GM21786 (cell line): Measurements from ENCODE around the gene KAT6B.
"Not testable (repeated sequence)": the region's sequence is repeated elsewhere in the genome, so short reads cannot be mapped to it uniquely, and the experiment has no call there.

Experiments
- ATAC-seq: cut with Tn5 transposase; IDR thresholded peaks from one replicate; pipeline ENCODE4 v1.9.1; 2021; ENCODE audit not compliant: unreplicated experiment

Gene KAT6B

DNA sequence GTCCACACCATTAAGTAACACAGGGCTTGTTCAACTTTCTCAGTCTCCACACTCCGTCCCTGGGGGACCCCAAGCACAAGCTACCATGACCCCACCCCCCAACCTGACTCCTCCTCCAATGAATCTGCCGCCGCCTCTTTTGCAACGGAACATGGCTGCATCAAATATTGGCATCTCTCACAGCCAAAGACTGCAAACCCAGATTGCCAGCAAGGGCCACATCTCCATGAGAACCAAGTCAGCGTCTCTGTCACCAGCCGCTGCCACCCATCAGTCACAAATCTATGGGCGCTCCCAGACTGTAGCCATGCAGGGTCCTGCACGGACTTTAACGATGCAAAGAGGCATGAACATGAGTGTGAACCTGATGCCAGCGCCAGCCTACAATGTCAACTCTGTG is 204.0 kb downstream of the KAT6B start:
- no peak for ATAC-seq

DNA sequence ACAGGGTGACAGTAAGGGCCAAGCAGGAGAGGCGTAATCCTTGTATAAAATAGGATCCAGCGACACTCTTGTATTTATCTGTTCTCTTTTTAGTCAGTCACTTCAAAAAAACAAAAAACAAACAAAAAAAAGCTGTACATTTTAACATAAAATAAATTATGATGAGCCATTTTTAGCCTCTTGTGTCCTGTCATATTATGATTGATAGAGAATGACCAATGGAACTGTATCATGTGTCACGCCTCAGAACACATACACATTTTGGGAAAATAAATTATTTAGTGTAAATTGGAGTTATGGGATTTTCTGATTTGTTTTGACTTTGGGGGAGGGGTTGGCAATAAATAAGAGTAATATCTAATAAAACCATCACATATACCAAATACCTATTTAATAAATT is 205.7 kb downstream of the KAT6B start:
- ATAC-seq: no peak

DNA sequence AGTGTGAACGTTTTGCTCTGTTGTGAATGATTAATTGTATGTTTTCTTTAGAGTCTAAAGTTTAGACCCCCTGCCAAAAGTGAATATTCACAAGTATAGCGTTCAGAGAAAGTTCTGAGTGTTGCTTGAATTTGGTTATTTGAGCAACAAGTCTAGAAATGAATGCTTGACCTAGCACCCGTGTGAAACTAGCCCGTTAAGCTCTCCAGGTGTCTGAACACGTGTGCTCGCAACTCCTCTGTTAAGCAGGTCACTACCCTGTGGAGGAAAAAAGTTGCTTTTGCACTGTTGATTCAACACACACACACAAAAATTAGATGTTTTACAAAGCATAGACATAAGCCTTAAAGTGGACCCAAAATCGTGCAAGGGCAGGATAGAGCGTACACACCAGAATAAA is 206.4 kb downstream of the KAT6B start:
- no peak for ATAC-seq

DNA sequence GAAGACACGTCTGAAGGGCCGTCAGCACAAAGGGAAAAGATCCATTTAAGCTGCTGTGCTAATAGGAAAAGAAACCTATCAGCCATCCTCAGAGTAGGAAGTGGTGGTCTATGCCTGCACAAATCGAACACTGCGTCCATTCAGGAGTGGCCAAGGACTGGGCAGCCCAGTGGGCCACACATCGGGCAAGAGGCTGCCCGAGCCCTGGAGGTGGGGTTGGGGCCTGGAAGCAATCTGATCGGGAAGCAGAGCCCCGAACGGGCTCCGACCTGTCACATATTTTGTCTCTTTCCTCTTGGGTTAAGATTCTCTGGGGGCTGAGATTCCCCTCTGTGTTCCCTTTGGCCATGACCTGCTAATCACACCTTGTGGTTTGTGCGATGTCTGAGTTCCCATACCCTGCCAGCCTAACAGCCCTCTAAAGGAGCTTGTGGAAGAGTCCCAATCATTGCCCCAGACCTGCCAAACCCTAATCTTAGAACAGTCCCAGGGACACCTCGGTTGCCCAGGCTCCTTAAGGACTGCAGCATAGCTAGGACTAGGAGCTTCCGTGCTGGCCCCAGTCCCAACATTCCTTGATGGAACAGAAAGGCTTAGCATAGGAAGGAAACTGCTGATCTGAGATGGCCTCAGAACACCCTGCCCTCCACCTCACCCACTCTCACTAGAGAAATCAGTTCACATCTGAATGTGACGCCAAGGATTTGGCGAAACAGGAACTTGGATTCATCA is 207.2 kb downstream of the KAT6B start:
- no peak for ATAC-seq

DNA sequence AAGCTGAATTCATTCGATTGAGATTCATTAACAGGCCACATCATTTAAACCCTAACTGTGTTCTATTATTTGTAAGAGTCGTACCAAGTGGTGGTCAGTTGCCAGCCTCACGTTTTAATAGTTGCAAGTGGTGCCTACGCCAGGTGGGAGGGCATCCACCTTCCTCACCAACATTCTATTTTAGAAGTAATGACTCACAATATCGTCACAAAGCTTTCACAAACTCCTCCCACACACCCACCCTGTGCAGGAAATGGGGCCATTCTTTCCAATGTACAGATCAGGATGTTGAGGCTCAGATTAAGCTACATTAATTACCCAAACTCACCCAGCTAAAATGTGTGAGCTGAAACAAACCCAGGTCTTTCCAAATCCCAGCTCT is 207.7 kb downstream of the KAT6B start:
- ATAC-seq: no peak

DNA sequence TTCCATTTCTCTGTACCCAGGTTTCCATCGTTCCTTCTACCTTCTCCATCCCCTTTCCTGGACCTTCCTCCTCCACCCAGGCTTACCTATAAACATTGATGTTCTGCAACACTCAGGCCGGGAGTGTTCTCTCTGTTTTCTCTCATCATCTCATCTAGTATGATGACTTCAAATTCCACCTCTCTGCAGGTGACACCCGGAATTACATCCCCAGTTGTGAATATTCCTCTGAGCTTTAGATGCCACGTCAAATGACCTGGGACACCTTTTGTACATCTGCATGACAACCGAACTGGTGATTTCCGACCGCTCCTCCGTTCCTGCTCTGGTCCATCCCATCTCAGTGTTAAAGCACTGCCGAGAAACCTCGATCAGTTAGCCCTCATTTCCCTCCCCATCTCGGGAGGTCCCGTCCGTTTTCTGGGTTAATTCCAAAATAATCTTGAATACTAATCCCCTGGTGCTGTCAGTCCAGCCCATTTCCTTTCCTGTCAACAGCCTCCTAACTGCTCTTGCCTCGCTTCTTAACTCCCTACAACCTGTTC is 208.4 kb downstream of the KAT6B start:
- no peak for ATAC-seq

DNA sequence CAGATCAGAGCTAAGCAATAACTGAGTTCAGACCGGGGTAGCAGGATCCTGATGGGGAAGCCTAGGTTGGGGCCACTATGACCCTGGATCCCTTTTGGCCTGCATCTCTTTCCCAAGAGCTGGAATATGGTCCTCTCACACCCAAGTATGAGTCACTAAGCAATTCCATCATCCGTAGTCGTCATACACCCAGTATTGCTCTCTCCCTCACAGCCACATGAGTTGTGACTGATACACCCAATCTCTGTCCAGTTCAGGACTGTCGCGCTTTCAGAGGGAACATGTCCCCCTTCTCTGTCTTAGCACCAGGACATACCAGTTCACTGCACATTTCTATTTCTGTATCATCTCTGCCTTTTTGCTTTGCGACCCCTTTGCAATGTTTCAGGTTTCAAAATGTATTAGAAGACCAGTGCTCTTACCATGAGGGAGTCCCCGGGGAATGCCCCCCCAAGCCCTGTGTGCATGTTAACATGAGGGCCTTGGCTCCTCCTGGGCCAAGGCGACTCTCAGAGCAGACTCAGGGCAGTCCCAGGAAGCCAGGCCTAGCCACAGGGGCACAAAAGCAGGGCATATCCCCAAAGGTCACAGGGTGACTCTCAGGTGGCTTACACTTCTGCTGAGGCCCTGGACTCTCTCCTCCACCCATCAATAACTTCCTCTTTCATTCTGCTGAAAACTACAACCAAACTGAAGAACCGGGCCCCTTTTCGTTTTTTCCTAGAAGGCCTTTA is 209.7 kb downstream of the KAT6B start:
- peak; percentile 77 for ATAC-seq

DNA sequence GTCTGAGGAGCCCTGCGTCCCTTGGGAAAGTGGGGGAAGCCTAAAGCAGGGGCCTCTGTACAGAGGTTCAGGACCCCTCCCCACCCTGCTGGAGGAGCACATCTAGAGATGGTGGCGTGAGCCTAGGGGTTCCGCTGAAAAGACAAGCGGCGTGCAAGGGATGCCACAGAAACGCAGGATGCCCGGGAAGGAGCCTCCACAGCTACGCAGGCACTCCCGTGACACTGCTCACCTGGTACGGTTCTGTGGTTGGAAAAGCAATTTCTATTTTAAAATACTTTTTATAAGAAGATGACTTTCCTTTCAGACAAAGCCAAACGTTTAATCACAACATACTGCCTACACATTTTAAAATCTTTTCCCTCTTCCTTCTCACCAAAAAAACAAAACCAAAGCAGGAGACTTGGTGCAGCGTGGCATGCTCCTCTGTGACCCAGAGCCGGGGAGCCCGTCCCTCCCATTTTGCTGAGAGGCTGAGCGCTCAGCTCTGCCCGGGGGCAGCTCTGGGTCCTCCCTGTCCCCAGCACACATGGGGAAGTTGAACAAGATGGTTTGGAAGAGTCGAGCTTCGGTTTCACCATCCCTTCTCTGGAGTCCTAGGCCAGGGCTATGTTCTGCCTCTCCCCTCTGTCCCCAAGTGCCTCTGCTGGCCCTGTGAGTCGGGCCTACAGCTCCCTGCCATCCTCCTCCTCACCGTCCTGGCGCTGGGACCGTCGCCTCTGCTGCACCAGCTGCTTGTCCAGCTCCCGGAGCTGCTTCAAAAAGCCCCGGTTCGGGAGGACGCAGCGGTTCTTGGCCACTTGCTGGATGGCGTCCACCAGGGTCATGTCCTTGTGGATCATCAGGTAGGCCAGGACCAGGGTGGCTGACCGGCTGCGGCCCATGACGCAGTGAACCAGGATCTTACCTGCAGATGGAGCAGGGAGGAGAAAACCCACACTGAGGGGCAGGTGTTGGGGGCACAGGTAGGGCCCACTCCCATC is 211.1 kb downstream of the KAT6B start:
- no peak for ATAC-seq

DNA sequence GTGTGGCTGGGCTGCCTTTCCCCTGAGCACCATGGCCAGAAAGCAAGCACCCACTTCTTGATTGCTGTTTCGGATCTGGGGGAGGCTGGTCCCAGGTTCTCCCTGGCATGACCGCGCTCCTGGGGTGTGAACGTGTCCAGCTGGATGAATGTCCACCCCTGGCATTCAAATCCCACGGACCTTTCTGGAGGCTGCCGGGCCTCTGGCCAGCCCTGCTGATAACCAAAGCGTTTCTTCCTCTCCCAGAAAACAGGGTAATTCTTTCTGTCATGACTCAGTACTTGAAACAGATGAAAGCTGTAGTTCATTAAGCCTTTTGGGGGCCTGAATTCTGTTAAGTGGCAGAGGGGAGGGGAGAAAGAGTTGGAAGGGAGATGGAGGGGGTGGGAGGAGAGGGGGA is 211.9 kb downstream of the KAT6B start:
- no peak for ATAC-seq

DNA sequence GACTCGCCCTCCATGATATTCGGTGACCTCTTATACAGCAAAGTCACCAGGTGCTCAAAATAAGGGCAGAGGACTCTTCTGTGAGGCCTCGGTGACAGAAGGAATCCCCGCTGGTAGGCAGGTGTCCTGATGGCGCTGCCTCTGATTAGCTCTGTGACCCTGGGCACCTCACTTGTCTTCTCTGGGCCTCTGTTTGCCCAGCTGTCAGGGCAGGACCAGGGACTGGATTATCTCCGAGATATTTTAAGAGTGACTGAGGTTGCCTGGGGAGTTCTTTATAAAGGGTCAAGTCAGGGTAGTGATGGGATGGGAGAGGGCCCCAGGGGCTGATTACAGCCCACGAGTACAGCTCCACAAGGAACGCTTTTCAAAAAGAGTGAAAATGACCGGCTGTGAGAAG is 214.2 kb downstream of the KAT6B start:
- no peak for ATAC-seq

DNA sequence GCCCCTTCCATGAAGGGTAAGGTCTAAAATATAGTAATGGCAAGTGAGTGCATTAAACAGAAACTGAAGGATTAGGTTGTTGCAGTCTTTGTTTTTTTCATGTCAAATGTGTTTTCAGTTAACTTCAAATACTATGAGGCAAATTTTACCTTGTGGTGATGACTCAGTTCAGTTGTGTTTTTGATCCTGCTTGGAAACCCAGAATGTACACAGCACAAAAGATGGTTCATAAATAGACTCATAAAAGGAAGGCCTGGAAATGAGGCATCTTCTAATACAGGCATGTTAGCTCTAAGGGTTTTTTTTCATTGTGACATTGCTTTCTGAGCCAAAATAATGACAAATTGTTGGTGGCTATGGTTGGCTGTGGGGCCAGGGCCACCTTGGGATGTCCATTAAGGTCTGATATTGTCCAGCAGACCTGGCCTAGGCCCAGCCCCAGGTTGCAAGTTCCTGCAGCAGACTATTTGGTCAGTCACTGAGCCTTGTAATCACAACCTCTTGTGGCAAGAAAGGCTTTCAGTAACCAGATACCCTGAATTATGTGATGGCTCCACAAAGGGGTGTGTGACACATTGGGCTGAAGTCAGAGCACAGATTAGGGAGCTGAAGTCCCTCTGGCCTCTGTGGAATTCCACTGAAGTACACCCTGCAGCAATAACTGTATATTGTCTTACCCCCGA is 216.0 kb downstream of the KAT6B start:
- no peak for ATAC-seq

DNA sequence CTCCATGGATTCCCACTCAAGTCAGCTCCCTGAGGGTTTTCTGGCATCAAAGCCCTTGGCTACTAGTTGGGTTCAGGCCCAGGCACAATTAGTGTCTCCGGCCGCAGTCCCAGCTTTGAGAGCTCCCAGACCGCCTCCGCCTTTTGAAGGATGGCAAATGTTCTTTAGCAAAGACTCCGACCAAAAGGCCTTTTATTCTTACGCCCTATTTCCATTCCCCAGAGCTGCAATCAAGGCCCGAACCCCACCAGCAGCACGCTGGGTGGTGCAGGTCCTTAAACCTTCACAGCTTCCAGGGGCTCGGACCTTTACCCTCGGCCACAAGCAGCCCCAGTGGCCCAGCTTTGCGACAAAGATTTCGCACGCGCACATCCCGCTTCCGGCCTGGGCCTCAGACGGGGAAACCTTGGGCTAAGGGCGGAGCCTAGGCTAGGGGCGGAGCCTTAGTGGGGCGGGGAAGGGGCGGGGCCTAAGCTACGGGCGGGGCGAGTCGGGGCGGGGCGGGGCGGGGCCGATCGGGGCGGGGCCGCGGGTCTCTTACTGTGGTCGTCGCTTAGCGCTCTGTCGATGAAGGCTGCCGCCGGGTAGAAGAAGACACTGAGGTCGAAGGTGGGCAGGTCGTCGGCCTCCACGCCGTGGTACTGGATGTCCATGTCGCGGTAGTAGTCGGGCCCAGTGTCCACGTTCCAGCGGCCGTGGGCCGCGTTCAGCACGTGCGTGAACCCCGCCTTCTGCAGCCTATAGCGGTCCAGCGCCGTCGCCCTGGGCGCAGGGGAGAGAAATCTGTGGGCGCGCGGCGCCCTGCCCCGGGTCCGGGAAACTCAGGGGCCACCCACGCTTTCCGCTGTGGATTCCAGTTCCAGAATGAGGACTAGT is 217.1 kb downstream of the KAT6B start:
- ATAC-seq: no peak

DNA sequence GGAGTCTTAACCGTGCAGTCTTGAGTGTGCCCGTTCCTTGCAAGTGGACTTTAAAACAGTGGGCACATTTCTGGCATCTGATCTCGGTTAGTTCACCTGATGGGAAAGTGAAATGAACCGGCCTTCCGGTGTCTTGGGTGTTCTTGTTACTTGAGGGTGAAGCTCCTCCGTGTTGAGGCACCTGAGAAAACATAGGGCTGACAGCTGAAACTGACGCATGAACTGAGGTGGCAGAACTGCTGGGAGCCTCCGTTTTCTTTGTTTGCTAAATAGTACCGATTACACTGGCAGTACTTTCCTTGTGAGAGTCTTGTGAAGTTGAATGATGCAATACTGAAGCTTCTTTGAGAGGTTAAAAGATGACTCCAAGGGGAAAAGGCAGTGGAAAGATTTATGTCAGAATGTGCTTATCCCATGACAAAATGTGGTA is 222.3 kb downstream of the KAT6B start:
- no peak for ATAC-seq

DNA sequence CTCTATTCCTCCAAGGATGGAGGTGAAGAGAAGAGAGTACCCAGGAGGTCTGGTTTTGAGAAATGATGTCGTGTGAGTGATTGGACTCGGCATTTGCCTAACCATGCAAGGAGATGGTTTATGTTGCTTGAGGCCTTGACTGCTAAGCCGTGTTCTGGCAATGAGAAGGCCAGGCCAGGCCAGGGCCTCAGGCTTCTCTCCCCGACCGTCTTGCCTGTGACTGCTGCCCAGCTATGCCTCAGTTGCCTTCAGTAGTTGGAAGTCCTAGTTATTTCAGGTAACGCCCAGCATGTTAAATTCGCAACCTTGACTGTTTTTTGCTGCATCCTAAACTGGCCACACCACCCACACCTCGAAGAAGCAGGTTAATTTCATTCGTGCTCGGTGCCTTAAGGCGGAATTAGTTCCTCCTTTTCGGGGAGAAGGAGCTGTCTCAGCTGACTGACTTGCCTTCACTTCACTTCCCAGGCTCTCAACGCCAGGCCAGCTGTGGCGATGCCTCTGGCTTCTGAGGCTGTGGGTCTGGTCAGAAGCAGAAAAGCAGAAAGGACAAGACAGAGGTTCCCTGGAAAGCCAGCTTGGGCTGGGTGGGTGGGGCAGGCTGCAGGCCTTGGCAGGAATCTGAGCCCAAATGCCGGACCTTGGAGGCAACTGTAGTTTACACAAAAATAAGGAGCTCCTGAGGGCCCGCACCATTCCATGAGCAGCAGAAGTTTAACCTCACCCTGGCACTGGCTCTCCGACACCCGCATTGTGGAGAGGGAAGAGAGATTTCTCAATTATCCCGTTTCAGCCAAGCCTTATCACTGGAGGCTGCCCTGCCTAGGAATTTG is 223.1 kb downstream of the KAT6B start:
- ATAC-seq: no peak

DNA sequence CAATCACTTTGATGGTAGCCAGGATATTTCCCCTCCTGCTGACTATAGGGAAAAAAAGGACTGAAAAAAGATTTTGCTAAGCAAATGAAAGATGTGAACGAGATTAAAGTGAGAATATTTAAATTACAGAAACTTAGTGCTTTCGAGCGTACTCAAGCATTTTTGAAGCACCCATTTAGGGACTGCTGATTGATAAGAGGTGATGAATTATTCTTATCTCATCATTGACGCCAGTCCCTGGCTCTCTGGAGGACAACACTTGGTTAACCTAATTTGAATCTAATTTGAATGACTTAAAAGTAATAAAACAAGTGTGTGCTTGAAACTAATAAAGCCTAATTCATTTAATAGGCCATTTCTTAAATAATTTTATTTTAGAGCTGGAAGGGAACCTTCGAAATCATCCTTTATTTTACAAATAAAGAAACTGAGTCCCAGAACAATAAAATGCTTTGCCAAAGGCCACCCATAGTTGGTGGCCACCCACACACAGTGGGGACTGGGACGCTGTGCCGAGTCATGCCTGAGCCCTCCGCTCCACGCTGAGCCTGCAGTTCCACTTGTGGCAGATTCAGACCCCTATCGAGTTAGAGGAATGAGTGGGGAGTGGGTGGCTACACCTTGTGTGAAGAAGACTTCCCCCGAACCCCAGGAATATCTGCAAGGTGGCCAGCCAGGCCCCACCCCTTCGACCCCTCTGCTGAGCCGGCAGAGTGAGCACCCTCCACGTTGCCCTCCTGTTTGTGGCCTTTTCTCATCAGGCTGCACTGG is 223.9 kb downstream of the KAT6B start:
- no peak for ATAC-seq

DNA sequence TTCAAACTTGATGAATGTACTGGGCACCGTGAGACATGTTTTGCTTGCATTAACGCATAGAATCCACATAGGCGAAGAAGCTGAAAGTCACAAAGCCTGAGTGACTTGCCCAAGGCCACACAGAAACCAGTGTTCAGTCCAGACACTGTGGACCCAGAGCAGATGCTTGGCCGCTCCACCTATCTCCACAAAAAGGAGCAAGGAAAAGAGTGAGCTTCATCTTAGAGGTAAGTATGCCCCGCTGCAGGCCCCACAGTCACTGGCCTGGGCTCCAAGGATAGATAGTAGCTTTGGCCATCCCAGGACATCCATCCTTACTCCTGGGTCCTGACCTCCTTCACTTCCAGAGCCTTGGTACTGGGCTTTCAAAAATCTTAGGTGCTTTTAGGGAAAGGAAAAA is 224.9 kb downstream of the KAT6B start:
- no peak for ATAC-seq

DNA sequence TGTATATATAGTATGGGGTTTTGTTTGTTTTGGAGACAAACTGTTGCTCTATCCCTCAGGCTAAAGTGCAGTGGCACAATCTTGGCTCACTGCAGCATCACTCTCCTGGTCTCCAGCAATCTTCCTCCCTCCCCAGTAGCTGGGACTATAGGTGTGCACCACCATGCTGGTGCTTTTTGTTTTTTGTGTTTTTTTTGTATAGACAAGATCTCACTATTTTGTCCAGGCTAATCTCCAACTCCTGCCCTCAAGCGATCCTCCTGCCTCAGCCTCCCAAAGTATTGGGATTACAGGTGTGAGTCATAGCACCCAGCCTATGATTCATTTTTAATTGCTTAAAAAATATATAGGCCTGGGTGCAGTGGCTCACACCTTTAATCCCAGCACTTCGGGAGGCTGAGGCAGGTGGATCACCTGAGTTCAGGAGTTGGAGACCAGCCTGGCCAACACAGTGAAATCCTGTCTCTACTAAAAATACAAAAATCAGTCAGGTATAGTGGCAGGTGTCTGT is 229.6 kb downstream of the KAT6B start:
- not testable (repeated sequence) for ATAC-seq

DNA sequence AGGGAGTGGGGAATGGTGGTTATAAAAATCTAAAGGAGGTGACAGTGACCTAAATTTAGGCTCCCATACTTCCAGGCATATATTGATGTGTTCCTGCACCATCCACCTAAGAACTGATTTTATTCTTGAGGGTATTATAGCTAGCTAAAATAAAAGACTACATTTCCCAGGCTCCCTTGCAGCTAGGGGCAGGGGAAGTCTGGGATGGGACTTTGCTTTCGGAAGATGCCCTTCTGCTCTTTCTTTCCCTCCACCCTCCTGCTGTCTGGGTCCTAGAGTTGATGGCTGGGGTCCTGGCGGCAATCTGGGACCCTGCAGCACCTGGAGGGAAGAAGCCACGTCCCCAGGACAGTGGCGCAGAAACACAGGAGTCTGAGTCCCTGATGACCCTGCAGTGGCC is 231.3 kb downstream of the KAT6B start:
- no peak for ATAC-seq
